ENCODE data around the gene OR2A5. TPM values are rescaled to one million over a fixed set of nuclear protein-coding genes. Genes with fewer than 3 reads are reported as not detected.
"Not testable (repeated sequence)": the region's sequence is repeated elsewhere in the genome, so short reads cannot be mapped to it uniquely, and the experiment has no call there.

OR2A5 gene
- total RNA-seq, 2 donors from 2014 or later = not detected

DNA sequence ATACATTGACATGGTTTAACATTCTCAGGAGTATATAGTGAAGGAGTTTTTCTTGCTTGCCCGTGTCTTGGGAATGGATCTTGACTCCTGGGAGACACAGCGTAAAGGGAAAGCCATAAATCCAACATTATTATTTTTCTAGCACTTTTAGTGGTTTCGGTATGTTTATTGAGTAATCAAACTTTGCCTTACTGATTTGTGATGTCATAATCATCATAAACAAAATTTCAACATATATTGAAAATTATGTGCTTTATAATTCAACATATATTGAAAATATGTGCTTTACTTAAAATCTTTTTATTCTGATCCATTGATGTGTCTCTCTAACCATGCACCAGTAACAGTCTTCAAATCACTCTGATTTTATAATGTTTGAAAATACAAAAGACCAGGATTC lies 20.2 kb upstream of the OR2A5 start:
- ATAC-seq (no peak), DNase-seq (no peak)
- intact Hi-C loops (cut with DNase I, micrococcal nuclease) = no loop called here

DNA sequence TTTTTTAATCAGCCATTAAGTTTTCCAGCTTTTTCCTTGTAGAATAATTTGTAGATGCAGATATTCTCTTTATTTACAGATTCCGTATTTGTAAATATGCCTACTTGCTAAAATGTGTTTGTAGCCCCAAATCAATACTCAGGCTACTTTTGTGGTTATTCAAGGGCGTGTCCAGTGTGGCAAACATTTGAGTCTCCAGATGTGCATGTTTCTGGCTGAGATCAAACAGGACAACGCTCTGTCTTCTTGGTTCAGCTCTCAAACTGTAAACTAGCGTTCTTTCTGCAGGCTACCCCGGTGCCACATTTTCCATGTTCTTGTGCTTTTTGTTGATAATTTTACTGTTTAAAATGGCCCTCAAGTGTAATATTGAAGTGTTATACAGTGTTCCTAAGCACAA lies 16.2 kb upstream of the OR2A5 start:
- intact Hi-C loops (cut with DNase I, micrococcal nuclease) = no loop called here
- ATAC-seq (no peak), DNase-seq (no peak)

DNA sequence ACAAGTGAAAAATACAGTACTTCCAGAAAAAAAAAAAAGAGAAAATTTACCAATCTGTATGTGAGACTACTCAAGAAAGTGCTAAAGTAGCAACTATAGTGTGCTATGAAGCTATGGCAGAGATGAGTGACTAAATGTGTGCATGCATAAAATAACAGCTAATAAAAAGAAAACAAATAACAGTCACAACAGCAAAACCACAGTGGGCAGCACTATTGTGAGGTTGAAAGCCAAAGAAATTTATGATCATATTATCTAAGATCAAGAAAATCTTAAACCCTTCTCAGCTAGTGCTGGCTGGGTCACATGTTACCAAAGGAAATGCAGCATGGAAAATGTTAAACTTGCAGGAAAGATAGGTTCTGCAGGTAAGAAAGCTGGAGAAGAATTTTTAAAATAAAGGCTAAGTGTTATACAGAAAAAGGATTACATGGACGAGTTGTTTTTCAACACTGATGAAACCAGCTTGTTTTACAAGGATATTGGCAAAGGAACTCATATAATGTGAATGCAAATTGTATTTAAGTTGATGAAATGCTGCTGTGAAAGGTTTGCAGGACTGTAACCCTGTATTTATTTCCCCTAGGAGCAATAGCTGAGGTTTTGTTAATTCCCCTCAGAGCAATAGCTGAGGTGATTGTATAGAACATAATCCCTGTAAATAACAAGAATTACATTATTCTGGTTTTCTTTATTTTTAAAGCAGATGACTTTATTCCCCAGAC lies 15.6 kb upstream of the OR2A5 start:
- ATAC-seq (no peak), DNase-seq (no peak)
- intact Hi-C loops (cut with DNase I, micrococcal nuclease) = no loop called here

DNA sequence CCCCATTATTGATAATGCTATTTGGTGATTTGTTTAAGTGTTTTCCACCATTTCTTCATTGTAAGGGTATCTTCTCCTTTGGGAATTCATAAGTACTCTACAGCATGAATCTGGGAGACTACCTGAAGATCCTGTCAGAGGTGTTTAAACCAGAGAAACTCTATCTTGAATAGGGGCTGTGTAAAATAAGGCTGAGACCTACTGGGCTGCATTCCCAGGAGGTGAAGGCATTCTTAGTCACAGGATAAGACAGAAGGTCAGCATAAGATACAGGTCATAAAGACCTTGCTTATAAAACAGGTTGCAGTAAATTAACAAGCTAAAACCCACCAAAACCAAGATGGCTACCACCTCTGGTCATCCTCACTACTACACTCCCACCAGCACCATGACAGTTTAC lies 13.4 kb upstream of the OR2A5 start:
- ATAC-seq (no peak), DNase-seq (no peak)
- intact Hi-C loops (cut with DNase I, micrococcal nuclease) = no loop called here

DNA sequence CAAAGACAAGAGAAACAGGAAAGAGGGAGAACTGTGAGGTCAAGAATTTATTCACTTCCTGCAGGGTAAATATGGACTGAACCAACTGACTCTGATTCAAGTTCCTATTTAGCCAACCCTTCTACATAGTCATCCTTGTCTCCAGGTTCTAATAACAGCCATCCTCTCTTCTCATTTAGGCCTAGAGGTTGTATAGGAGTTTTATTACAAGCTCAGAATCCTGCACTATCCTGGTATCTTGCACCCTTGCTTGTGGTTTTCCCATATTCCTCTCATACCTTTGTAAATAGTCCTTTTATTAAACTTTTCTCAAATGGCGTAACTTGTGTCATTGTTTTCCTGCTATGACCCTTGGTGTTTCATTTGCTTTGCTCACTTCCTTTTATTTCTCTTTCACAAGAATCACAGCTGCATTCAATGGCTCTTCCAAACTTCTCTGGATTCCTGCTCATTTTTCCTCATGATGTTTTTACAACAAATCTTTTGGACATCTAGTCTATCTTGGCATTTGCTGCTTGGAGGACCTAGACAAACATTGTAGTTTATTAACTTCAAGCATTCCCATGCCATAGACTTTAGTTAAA lies 12.4 kb upstream of the OR2A5 start:
- no peak for ATAC-seq
- intact Hi-C loops (cut with DNase I, micrococcal nuclease) = no loop called here
- no peak for DNase-seq

DNA sequence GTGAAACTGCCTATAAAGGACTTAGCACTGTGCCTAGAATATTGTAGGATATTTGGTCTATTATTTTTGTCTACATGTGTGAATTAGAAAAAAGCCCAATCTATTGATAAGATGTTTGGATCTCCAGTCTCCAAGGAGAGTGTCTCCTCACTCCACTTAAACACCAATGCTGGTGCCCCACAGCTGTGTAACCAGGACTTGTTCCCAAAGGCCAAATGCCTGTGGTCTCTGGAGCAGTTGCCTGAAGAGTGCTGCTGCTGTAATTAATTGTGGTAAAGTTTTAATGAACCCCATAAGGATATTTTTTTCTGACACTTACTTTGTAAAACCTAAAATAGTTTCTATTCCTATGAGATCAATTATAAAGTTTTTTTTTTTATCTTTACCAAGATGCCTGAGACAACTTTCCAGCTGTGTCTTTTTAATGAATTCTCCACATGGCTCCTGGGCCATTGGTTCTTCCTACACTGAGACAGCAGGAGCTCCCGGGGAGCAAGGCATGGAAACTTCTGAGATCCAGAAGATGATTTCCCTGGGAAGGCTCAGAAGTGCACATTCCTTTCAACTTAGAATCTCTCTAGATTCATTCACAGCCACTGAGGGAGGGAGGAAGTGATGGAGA lies 11.2 kb upstream of the OR2A5 start:
- intact Hi-C loops (cut with DNase I, micrococcal nuclease) = no loop called here
- no peak for DNase-seq
- ATAC-seq = no peak

DNA sequence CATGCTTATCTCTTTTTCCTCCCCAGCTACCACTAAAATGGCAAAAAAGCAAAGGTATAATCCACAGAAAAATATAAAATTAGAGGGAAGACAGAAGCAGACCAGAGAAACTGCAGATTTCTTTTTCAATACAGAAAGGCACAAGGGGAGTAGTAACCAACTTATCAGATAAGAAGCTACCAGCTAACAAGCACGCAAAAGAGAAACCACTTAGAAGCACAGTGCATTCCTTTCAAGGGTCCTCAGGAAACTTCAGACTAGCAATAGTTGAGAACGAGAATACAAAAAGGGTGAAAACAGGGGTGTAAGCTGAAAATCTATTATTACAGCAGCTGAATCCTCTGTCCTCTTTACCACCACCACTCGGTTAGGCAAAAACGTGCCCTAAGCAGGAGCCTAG lies 9.9 kb upstream of the OR2A5 start:
- ATAC-seq (no peak), DNase-seq (no peak)
- intact Hi-C loops (cut with DNase I, micrococcal nuclease) = no loop called here

DNA sequence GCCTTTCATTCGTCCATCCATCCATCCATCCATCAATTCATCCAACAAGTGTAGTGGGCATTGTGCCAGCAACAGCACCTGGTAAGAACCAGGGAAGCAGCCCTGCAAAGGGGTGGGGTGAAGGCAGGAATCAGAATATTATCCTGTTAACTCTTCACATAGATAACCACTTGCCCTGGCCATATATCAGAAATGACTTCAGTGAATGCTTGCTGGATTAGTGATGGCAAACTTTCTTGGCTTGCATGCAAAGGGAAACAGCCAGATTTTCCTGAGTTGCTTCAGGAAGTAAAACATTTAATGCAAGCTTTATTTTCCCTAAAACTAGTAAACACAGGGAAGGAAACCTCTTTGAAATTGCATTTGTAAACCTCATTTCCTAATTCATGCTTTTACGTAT lies 743 bp downstream of the OR2A5 start:
- intact Hi-C loops (cut with DNase I, micrococcal nuclease) = no loop called here
- DNase-seq (no peak), ATAC-seq (no peak)

DNA sequence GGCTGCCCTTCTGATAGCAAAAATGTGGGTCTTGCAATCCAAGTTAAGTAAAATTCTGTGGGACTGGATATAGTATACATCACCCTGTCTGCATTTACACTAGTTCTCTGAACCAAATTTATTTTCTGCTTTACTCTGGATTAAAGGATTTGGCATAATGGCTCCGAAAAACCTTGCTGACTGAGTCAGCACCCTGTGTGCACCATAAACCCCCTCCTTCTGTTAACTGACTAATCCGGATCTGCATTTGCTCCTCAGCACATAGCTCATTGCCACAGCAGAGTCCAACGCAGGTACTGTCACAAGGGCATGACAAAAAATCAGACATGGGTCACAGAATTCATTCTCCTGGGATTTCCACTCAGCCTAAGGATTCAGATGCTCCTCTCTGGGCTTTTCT lies 1.3 kb downstream of the OR2A5 start:
- ATAC-seq (no peak), DNase-seq (no peak)
- intact Hi-C loops (cut with DNase I, micrococcal nuclease) = no loop called here

DNA sequence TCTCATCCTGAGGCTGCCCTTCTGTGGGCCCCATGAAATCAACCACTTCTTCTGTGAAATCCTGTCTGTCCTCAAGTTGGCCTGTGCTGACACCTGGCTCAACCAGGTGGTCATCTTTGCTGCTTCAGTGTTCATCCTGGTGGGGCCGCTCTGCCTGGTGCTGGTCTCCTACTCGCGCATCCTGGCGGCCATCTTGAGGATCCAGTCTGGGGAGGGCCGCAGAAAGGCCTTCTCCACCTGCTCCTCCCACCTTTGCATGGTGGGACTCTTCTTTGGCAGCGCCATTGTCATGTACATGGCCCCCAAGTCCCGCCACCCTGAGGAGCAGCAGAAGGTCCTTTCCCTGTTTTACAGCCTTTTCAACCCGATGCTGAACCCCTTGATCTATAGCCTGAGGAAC lies 2.1 kb downstream of the OR2A5 start:
- DNase-seq; intact Hi-C loops (cut with DNase I, micrococcal nuclease); ATAC-seq: not testable (repeated sequence)

DNA sequence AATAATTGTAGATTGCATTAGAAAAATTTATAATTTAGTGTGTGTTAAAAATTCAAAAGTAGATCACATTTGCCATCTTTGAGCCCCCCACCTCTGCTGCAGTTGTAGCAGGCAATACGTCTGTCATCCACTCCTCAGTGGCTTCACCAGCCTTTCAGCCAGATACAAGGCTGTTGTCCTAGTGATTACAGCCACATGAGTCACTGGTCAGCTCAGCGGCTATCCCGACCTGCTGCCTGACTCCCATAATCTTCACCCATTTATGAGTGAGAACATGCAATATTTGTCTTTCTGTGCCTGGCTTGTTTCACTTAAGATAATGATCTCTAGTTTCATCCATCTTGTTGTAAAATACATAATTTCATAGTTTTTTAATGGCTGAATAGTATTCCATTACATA lies 9.2 kb downstream of the OR2A5 start:
- DNase-seq (no peak), ATAC-seq (no peak)
- intact Hi-C loops (cut with DNase I, micrococcal nuclease) = no loop called here

DNA sequence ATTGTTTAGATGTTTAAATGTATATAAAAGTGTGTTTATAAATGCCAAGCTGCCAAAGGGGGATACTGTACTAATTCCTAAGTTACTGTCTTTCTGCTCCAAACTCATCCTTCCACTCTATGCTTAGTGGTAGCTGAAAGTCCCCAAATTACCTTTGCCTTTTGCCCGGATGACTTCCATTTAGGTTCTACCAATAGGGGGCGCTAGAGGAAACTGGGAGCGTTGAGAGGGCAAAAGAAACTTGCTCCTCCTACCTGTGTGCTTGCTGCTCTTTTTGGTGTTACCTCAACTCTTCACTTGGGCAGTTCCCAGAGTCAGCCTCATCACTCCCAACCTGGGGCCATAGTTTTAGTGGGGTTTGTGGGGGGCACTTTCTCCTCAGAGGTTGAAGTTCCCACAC lies 15.0 kb downstream of the OR2A5 start:
- no peak for ATAC-seq
- intact Hi-C loops (cut with DNase I, micrococcal nuclease) = no loop called here
- DNase-seq = no peak

DNA sequence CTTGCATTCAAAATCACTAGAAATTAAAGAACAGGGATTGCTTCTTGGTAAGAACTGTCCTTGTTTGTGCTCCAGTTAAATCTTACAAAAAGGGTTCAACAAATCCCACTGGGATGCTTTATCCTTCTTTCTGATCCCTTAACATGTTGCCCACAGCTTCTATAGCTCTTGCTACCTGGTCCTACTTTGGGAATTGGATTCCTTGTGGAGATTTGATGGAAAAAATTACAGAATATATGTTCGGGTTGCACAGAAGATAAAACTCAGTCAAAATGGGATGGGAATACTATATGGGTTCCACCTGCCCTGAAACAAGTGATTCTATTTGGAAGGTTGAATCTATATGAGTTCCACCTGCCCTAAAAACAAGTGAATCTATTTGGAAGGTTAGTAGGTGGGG lies 20.8 kb downstream of the OR2A5 start, which contains the start of gene OR2A25:
TSS of gene OR2A25 (plus strand) at position 301 of the 400 bp plus-strand sequence. CDS start 4,409 bp downstream, outside the sequence.
- DNase-seq (no peak), ATAC-seq (no peak)
- intact Hi-C loops (cut with DNase I, micrococcal nuclease) = no loop called here

DNA sequence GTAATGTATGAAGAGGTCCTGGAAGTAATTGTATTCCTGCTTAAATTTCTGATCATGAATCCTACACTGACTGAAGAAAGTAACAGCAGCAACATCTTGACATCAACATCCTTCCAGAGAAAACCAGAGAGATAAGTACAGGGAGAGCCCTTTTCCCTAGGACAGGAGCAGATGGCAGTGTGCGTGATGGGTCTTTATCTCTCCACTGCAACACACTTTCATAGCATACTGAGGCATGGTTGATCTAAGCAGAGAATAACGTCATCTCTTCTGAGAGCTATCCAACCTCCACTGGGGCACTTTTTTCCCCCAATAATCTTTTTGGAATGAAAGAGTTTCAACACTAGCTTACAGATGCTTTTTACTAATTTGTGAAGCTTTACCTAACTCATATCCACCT lies 21.2 kb downstream of the OR2A5 start:
- ATAC-seq (no peak), DNase-seq (no peak)

DNA sequence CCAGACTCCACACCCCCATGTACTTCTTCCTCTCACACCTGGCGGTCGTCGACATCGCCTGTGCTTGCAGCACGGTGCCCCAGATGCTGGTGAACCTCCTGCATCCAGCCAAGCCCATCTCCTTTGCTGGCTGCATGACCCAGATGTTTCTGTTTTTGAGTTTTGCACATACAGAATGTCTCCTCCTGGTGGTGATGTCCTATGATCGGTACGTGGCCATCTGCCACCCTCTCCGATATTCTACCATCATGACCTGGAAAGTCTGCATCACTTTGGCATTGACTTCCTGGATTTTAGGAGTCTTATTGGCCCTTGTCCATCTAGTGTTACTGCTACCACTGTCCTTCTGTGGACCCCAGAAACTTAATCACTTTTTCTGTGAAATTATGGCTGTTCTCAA lies 25.6 kb downstream of the OR2A5 start:
- no peak for ATAC-seq
- DNase-seq = no peak
- intact Hi-C loops (cut with DNase I, micrococcal nuclease) = no loop called here

More for the DNA sequence above, 21.2 kb downstream of the OR2A5 start:
- intact Hi-C loops (cut with DNase I, micrococcal nuclease) = no loop called here

DNA sequence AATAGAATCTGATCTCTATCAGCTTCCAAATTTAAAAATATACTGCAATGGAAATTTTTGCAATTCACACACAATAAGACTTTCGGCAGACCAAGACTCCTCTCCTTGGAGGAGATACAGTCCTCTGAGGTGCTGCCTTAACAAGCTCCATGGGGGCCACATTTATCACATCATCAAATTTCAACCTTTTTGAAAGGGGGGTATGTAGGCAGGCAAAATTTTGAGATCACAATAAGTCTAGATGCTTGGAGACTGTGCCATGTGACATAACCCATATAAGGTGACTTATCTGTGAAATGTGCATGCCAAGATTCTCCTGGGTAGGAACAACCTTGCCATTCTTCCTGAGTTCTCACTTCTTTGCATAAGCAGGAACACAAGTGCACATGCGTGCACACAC lies 37.2 kb downstream of the OR2A5 start, which contains the start of gene OR2A12:
TSS of gene OR2A12 (plus strand) at position 301 of the 400 bp plus-strand sequence. CDS start 8,830 bp downstream, outside the sequence.
- no peak for ATAC-seq
- intact Hi-C loops (cut with DNase I, micrococcal nuclease) = no loop called here
- no peak for DNase-seq

DNA sequence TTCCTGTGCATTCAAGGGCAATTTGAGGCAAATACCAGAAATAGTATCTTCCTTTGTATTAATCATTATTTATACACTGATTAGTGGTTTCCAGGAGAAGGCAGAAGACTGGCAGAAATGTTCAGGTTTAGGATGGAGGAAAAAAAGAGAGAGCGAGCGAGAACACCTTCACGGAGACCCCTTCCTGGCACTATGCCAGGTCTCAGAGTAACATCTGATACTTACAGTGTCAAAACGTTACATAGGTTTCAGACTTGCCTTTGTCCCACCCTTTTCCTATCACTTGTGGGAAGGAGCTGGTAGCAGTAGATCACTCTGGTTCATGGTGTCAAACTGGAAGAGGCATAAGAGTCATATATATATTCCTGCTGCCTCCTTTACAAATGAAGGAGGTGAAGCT lies 38.0 kb downstream of the OR2A5 start:
- intact Hi-C loops (cut with DNase I, micrococcal nuclease) = no loop called here
- DNase-seq (no peak), ATAC-seq (no peak)

DNA sequence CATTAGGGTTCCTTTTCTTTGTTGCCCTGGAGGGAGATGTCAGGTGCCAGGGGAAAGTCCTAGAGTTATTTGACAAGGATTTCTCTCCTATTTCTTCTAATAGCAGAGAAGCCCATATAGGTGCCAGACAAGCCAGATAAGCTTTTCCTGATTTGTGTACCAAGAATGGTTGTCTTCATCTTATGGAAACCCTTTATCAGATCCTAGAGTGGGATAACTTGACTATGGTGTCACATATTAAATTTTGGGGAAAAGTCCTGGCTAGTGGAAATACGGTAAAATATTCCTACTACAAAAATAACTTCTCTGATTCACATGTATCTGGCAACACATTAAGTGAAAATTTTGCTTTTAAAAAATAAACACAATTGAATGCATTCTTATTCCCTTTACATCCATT lies 38.5 kb downstream of the OR2A5 start:
- DNase-seq (no peak), ATAC-seq (no peak)
- intact Hi-C loops (cut with DNase I, micrococcal nuclease) = no loop called here

DNA sequence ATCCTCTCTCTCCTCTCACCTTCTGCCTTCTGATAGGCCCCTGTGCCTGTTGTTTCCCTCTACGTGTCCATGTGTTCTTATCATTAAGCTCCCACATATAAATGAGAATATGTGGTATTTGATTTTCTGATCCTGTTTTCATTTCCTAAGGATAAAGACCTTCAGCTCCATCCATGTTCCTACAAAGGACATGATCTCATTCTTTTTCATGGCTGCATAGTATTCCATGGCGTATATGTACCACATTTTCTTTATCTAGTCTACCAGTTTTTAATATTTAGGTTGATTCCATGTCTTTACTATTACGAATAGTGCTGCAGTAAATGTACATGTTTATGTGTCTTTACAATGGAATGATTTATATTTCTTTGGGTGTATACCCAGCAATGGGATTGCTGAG lies 41.9 kb downstream of the OR2A5 start:
- intact Hi-C loops (cut with DNase I, micrococcal nuclease) = no loop called here
- no peak for ATAC-seq
- no peak for DNase-seq

DNA sequence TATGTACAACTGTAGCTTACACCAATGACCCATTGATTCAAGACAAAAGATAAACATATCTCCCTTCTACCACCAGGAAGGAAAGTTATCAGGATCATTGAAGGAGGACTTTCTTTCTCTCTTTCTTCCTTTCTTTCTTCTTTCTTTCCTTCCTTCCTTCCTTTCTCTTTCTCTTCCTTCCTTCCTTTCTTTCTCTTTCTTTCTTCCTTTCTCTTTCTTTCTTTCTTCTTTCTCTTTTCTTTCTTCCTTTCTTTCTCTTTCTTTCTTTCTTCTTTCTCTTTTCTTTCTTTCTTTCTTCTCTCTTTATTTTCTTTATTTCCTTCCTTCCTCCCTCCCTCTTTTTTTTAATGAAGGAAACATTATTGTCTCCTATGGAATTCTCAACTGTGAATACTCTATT lies 50.0 kb downstream of the OR2A5 start:
- DNase-seq (no peak), ATAC-seq (no peak)
- intact Hi-C loops (cut with DNase I, micrococcal nuclease) = no loop called here

All from left colon (tissue), 2 donors.